ENCODE data around the gene LSM6.

Gene LSM6

GRCh38 chr4:146148021-146148420 lies 27.5 kb upstream of the LSM6 start:
- TF ChIP-seq CTCF (conservative IDR thresholded peaks at IDR 0.05): no peak
- no peak for TF ChIP-seq ZFX (IDR thresholded peaks at IDR 0.05)
- H3K27ac ChIP-seq: no peak overlapping the region

- no peak for TF ChIP-seq ZFX (IDR thresholded peaks at IDR 0.05)
- TF ChIP-seq CTCF (conservative IDR thresholded peaks at IDR 0.05): no peak
These were observed 21.5 kb upstream of the LSM6 start for GRCh38 chr4:146154057-146154456.

GRCh38 chr4:146155152-146155724 lies 20.3 kb upstream of the LSM6 start:
- no peak overlapping the region for H3K27ac ChIP-seq

More at GRCh38 chr4:146154057-146154456, 21.5 kb upstream of the LSM6 start:
- no peak overlapping the region for H3K27ac ChIP-seq

GRCh38 chr4:146158036-146158745 lies 17.3 kb upstream of the LSM6 start:
- TF ChIP-seq CTCF (conservative IDR thresholded peaks at IDR 0.05): no peak
- no peak for TF ChIP-seq ZFX (IDR thresholded peaks at IDR 0.05)
- no peak overlapping the region for H3K27ac ChIP-seq

More at GRCh38 chr4:146155152-146155724, 20.3 kb upstream of the LSM6 start:
- TF ChIP-seq CTCF (conservative IDR thresholded peaks at IDR 0.05) (no peak), ZFX (IDR thresholded peaks at IDR 0.05) (no peak)

GRCh38 chr4:146159384-146160058 lies 16.0 kb upstream of the LSM6 start:
- no peak overlapping the region for H3K27ac ChIP-seq
- TF ChIP-seq ZFX (IDR thresholded peaks at IDR 0.05): no peak
- TF ChIP-seq CTCF (conservative IDR thresholded peaks at IDR 0.05): no peak

- no peak for TF ChIP-seq CTCF (conservative IDR thresholded peaks at IDR 0.05)
- TF ChIP-seq ZFX (IDR thresholded peaks at IDR 0.05): no peak
These were observed 14.3 kb upstream of the LSM6 start for GRCh38 chr4:146161243-146161642.

GRCh38 chr4:146165221-146165620 lies 10.3 kb upstream of the LSM6 start:
- TF ChIP-seq ZFX (IDR thresholded peaks at IDR 0.05): no peak
- TF ChIP-seq CTCF (conservative IDR thresholded peaks at IDR 0.05): no peak
- no peak overlapping the region for H3K27ac ChIP-seq

More at GRCh38 chr4:146161243-146161642, 14.3 kb upstream of the LSM6 start:
- no peak overlapping the region for H3K27ac ChIP-seq

Measured in C4-2B (cell line).